Measurements from ENCODE around the gene CPNE7.

CPNE7 gene

DNA sequence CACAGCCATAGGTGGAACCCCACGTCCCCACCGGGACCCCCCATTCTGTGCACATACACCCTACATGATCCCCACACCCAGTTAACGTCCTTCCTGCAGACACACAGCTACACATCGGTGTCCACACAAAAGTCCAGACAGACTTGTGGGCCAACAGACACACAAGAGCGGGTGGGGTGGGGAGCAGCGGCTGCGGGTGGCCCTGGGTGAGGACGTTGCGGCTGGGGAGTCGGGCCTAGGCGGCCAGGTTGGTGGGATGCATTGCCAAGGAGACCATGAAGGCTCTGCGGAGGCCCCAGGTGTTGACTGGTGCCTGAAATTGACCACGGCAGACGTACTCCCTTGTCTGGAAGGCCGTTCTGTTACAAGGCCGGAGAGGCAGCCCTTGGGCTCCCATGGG is 29.2 kb downstream of the CPNE7 start:
- in situ Hi-C loops (cut with HindIII; ENCODE audit: low pct_ligation_motif_present, low sequenced_read_pairs), result no loop called here
- Histone ChIP-seq H3K36me3 (replicated peaks) (no peaks in the 10 kb centered on the region), H3K4me3 (ENCODE audit: low read depth, low read length) (no peak overlapping the region), H3K27ac (no peak overlapping the region), H3K27me3 (replicated peaks) (no peaks in the 10 kb centered on the region)
- TF ChIP-seq, protein P1, sequence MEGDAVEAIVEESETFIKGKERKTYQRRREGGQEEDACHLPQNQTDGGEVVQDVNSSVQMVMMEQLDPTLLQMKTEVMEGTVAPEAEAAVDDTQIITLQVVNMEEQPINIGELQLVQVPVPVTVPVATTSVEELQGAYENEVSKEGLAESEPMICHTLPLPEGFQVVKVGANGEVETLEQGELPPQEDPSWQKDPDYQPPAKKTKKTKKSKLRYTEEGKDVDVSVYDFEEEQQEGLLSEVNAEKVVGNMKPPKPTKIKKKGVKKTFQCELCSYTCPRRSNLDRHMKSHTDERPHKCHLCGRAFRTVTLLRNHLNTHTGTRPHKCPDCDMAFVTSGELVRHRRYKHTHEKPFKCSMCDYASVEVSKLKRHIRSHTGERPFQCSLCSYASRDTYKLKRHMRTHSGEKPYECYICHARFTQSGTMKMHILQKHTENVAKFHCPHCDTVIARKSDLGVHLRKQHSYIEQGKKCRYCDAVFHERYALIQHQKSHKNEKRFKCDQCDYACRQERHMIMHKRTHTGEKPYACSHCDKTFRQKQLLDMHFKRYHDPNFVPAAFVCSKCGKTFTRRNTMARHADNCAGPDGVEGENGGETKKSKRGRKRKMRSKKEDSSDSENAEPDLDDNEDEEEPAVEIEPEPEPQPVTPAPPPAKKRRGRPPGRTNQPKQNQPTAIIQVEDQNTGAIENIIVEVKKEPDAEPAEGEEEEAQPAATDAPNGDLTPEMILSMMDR (IDR thresholded peaks at IDR 0.05; ENCODE audit: low read depth, low read length, missing control alignments), result no peak
- DNase-seq, result no peak

DNA sequence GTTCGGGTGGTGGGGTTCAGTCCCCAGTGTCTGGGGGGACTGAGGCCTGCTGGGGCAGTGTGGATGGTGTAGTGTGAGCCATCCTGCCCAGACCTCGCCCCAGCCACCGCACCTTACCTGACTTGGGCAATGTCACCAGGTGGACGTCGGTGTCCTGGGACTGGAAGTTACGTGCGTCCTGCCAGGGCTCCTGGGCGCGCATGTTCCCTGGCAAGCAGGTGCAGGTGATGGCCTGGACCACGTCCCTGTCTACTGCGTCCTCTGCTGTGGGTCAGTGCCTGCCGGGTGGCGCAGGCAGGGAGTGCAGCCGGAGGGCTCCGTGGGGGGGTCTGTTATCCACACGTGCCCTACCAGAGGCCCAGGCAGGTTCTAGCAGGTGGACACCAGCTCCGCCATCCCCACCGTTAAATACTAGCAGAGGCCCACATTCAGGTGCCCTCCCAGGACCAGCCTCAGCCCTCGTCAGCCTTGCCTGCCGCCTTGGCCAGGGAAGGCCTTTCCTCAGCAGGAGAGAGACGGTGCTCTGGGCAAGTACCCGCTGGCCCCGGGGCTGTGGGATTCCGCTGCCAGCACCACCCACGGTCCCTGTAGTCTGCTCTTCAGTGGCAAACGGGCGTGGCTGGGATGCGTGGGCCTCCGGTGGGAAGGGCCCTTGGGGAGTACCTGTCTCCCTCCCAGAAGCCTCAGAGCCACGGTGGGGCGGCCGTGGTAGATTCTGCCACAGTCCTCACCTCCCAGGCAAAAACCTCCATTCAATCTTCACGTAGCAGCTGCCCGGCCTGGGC is 29.8 kb downstream of the CPNE7 start:
- TF ChIP-seq, protein P1 (IDR thresholded peaks at IDR 0.05; ENCODE audit: low read depth, low read length, missing control alignments), result no peak

DNA sequence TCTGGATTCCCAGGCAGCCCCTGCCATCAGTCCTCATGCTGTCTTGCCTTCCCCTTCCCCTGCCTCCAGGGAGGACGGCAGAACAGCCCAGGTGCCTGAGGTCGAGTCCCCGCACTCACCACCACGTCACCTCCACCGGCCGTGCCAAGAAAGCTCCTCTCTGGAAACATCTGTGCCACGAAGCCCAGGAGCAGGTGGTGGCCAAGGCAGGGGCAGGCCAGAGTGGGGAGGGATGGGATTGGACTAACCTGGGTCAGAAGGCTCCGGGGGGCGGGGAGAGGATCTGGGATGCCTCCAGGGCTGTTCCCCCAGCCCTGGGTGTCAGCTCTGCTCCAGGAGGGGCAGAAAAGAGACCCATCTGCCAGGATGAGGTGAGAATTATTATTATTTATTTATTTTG is 30.4 kb downstream of the CPNE7 start:
- no peak overlapping the region for H3K27ac ChIP-seq
- no peaks in the 10 kb centered on the region for H3K27me3 ChIP-seq (replicated peaks)
- no peak overlapping the region for H3K4me3 ChIP-seq (ENCODE audit: low read depth, low read length)
- no peaks in the 10 kb centered on the region for H3K36me3 ChIP-seq (replicated peaks)
- in situ Hi-C loops (cut with HindIII; ENCODE audit: low pct_ligation_motif_present, low sequenced_read_pairs), result no loop called here
- DNase-seq, result no peak
- TF ChIP-seq, protein P1 (IDR thresholded peaks at IDR 0.05; ENCODE audit: low read depth, low read length, missing control alignments), result no peak

More for the DNA sequence above, 29.8 kb downstream of the CPNE7 start:
- Histone ChIP-seq H3K27me3 (replicated peaks) (no peaks in the 10 kb centered on the region), H3K27ac (no peak overlapping the region), H3K4me3 (ENCODE audit: low read depth, low read length) (no peak overlapping the region), H3K36me3 (replicated peaks) (no peaks in the 10 kb centered on the region)
- in situ Hi-C loops (cut with HindIII; ENCODE audit: low pct_ligation_motif_present, low sequenced_read_pairs), result no loop called here
- no peak for DNase-seq

- no peak overlapping the region for H3K27ac ChIP-seq
- TF ChIP-seq, protein P1 (IDR thresholded peaks at IDR 0.05; ENCODE audit: low read depth, low read length, missing control alignments), result no peak
- in situ Hi-C loops (cut with HindIII; ENCODE audit: low pct_ligation_motif_present, low sequenced_read_pairs), result no loop called here
- no peaks in the 10 kb centered on the region for H3K27me3 ChIP-seq (replicated peaks)
- DNase-seq, result no peak
- no peak overlapping the region for H3K4me3 ChIP-seq (ENCODE audit: low read depth, low read length)
- H3K36me3 ChIP-seq (replicated peaks), result no peaks in the 10 kb centered on the region
Measured at GRCh38 chr16:89607453-89607852, 31.9 kb downstream of the CPNE7 start.

- DNase-seq, result no peak
- H3K4me3 ChIP-seq (ENCODE audit: low read depth, low read length), result no peak overlapping the region
- H3K27ac ChIP-seq, result no peak overlapping the region
- H3K27me3 ChIP-seq (replicated peaks), result no peaks in the 10 kb centered on the region
- TF ChIP-seq, protein P1 (IDR thresholded peaks at IDR 0.05; ENCODE audit: low read depth, low read length, missing control alignments), result no peak
- in situ Hi-C loops (cut with HindIII; ENCODE audit: low pct_ligation_motif_present, low sequenced_read_pairs), result no loop called here
- H3K36me3 ChIP-seq (replicated peaks), result no peaks in the 10 kb centered on the region
Measured at GRCh38 chr16:89607937-89608740, 32.6 kb downstream of the CPNE7 start.

Measured in brain microvascular endothelial cell (primary cell).